NB4 (cell line): ENCODE measurements around the gene PAM.

Source experiments
- CTCF ChIP-seq: IDR thresholded peaks from one replicate; pipeline ENCODE4 v1.5.1; 2012; ENCODE audit warnings: low read depth, low read length
- MAX ChIP-seq: IDR thresholded peaks from 2 replicates; pipeline ENCODE4 v1.6.1; 2011; ENCODE audit warnings: low read depth, low read length
- MYC ChIP-seq: IDR thresholded peaks from 2 replicates; pipeline ENCODE4 v1.6.1; 2011; ENCODE audit warnings: low read depth, low read length
- POLR2A ChIP-seq: IDR thresholded peaks from 2 replicates; pipeline ENCODE4 v1.6.1; 2011; ENCODE audit warnings: mild to moderate bottlenecking; ENCODE audit not compliant: insufficient read length; ENCODE audit errors: extremely low read depth

- TF ChIP-seq CTCF: no peak
- no peak for TF ChIP-seq MAX
- no peak for TF ChIP-seq POLR2A
- no peak for TF ChIP-seq MYC
Measured at GRCh38 chr5:102802708-102803458, 47.8 kb downstream of the PAM start.
